Measurements from ENCODE around the gene WNK2.

Gene WNK2

GRCh38 chr9:93235300-93235960 lies 51.5 kb downstream of the WNK2 start:
- no peak for DNase-seq
- H3K4me1 Mint-ChIP-seq (ENCODE audit: low read depth), result peaks cover 8% of the 10 kb centered on the region
- H3K9me3 Mint-ChIP-seq, result peaks cover 5% of the 10 kb centered on the region
- no peak overlapping the region for H3K4me3 Mint-ChIP-seq
- H3K36me3 Mint-ChIP-seq (ENCODE audit: low read depth), result no peaks in the 10 kb centered on the region
- H3K27me3 Mint-ChIP-seq, result peaks cover 24% of the 10 kb centered on the region
- H3K27ac Mint-ChIP-seq, result no peak overlapping the region

- peaks cover 15% of the 10 kb centered on the region for H3K27me3 Mint-ChIP-seq
Measured at GRCh38 chr9:93236541-93237206, 52.7 kb downstream of the WNK2 start.

DNA sequence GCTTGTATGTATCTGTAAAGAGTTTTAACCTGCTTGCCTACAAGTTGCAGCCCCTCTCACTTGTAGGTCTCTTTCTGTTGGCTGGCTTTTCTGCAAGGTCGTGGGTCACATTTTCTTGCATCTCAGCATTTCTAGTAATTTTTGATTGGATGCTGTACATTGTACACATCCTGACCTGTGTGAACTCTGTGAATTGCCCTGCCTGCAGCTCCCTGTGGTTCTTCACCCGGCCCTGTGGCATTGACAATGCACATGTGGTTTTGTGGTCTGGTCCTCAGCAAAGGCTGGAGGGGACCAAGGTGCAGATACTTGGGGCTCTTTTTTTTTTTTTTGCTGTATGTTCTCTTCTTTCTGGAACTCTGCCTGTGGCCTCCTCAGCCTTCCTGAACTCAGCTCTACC lies 53.6 kb downstream of the WNK2 start:
- peaks cover 8% of the 10 kb centered on the region for H3K4me1 Mint-ChIP-seq (ENCODE audit: low read depth)
- H3K27me3 Mint-ChIP-seq, result peaks cover 8% of the 10 kb centered on the region
- peaks cover 5% of the 10 kb centered on the region for H3K9me3 Mint-ChIP-seq
- H3K27ac Mint-ChIP-seq, result no peak overlapping the region
- no peaks in the 10 kb centered on the region for H3K36me3 Mint-ChIP-seq (ENCODE audit: low read depth)
- H3K4me3 Mint-ChIP-seq, result no peak overlapping the region
- DNase-seq, result no peak

More at GRCh38 chr9:93236541-93237206, 52.7 kb downstream of the WNK2 start:
- no peak overlapping the region for H3K27ac Mint-ChIP-seq
- DNase-seq, result no peak
- no peaks in the 10 kb centered on the region for H3K36me3 Mint-ChIP-seq (ENCODE audit: low read depth)
- H3K9me3 Mint-ChIP-seq, result peaks cover 5% of the 10 kb centered on the region
- H3K4me3 Mint-ChIP-seq, result no peak overlapping the region
- H3K4me1 Mint-ChIP-seq (ENCODE audit: low read depth), result peaks cover 8% of the 10 kb centered on the region

- H3K27me3 Mint-ChIP-seq, result no peaks in the 10 kb centered on the region
- no peak overlapping the region for H3K4me3 Mint-ChIP-seq
Measured at GRCh38 chr9:93238953-93239925, 55.3 kb downstream of the WNK2 start.

DNA sequence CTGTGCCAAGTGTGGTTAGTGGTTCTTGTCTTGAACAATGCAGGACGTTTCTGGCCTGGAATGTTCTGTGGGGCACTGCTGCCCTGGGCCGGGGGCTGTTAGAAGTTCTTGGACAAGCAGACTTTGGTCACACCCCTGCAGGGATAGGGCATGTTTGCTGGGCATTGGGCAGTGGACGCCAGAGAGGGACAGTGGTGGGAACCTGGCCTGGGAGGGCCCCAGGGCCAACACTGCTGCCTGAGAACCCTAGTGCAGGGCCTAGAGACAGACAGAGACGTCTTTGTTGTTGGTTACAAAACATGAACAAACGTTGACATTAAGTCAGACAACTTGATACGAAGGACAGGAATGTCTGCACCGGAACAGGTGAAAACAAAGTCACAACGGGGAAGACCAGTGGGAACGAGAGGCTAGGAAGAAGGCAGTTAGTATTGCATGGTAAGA lies 57.0 kb downstream of the WNK2 start:
- no peak overlapping the region for H3K4me3 Mint-ChIP-seq
- H3K27me3 Mint-ChIP-seq, result no peaks in the 10 kb centered on the region
- H3K9me3 Mint-ChIP-seq, result peaks cover 5% of the 10 kb centered on the region
- peaks cover 8% of the 10 kb centered on the region for H3K4me1 Mint-ChIP-seq (ENCODE audit: low read depth)
- H3K27ac Mint-ChIP-seq, result no peak overlapping the region
- no peak for DNase-seq
- no peaks in the 10 kb centered on the region for H3K36me3 Mint-ChIP-seq (ENCODE audit: low read depth)

More at GRCh38 chr9:93238953-93239925, 55.3 kb downstream of the WNK2 start:
- Mint-ChIP-seq H3K27ac (no peak overlapping the region), H3K9me3 (peaks cover 5% of the 10 kb centered on the region), H3K4me1 (ENCODE audit: low read depth) (peaks cover 8% of the 10 kb centered on the region), H3K36me3 (ENCODE audit: low read depth) (no peaks in the 10 kb centered on the region)
- no peak for DNase-seq

DNA sequence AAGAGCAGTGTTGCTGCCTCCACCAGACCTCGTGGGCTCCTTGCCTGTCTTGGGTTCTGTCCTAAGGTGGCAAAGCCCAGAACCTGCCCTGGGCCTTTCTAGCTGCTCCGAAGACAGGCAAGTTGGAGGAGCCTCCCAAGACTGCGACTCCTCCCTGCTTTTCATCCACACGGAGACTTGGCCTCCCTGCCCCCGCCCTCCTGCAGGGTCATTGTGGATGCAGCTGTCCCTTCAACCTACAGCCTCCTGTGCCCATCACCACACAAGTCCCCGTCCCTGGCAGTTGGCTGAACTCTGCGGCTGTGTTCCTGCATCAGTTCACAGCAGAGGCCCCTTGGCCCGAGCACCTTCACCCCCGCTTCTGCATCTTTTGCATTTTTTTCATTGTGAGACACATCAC lies 59.2 kb downstream of the WNK2 start:
- Mint-ChIP-seq H3K27ac (no peak overlapping the region), H3K27me3 (no peaks in the 10 kb centered on the region), H3K9me3 (no peaks in the 10 kb centered on the region), H3K4me3 (no peak overlapping the region), H3K4me1 (ENCODE audit: low read depth) (peaks cover under 1% of the 10 kb centered on the region), H3K36me3 (ENCODE audit: low read depth) (no peaks in the 10 kb centered on the region)
- no peak for DNase-seq

GRCh38 chr9:93244101-93244500 lies 60.2 kb downstream of the WNK2 start:
- no peak overlapping the region for H3K4me3 Mint-ChIP-seq
- no peaks in the 10 kb centered on the region for H3K4me1 Mint-ChIP-seq (ENCODE audit: low read depth)
- no peaks in the 10 kb centered on the region for H3K36me3 Mint-ChIP-seq (ENCODE audit: low read depth)
- no peaks in the 10 kb centered on the region for H3K9me3 Mint-ChIP-seq
- DNase-seq, result no peak
- H3K27me3 Mint-ChIP-seq, result no peaks in the 10 kb centered on the region
- no peak overlapping the region for H3K27ac Mint-ChIP-seq

- Mint-ChIP-seq H3K27ac (no peak overlapping the region), H3K4me1 (ENCODE audit: low read depth) (no peaks in the 10 kb centered on the region), H3K36me3 (ENCODE audit: low read depth) (no peaks in the 10 kb centered on the region), H3K27me3 (no peaks in the 10 kb centered on the region), H3K4me3 (no peak overlapping the region), H3K9me3 (no peaks in the 10 kb centered on the region)
- DNase-seq, result no peak
Measured at GRCh38 chr9:93244510-93245436, 60.8 kb downstream of the WNK2 start.

DNA sequence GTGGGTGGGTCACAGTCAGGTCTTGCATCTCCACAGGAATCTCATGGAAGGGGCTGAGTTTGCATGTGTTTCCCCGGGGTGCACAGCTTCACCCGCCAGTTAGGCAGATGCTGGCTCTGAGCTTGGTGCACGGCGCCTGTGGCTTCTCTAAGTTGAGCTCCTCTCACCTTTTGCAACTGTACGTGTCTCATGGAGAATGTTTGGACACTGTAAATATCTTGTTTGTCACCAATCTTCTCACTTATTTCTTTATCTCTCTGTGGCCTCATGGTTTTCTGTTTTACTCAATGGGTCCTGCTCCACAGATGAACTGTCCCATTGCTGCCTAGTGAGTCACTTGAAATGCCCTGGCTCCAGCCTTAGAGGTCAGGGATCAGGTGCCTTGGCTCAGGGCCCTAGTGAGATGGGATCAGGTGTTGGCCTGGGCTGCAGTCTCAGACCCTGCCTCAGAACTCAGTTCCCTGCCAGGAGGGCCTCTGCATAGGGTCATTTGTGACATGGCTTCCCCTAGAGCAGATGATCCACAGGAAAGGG lies 61.6 kb downstream of the WNK2 start:
- Mint-ChIP-seq H3K4me1 (ENCODE audit: low read depth) (no peaks in the 10 kb centered on the region), H3K4me3 (no peak overlapping the region), H3K27ac (no peak overlapping the region), H3K27me3 (no peaks in the 10 kb centered on the region), H3K9me3 (no peaks in the 10 kb centered on the region), H3K36me3 (ENCODE audit: low read depth) (no peaks in the 10 kb centered on the region)
- no peak for DNase-seq

GRCh38 chr9:93246111-93246510 lies 62.2 kb downstream of the WNK2 start:
- Mint-ChIP-seq H3K9me3 (no peaks in the 10 kb centered on the region), H3K27me3 (no peaks in the 10 kb centered on the region), H3K4me1 (ENCODE audit: low read depth) (no peaks in the 10 kb centered on the region), H3K27ac (no peak overlapping the region), H3K4me3 (no peak overlapping the region), H3K36me3 (ENCODE audit: low read depth) (no peaks in the 10 kb centered on the region)
- no peak for DNase-seq

- Mint-ChIP-seq H3K4me1 (ENCODE audit: low read depth) (no peaks in the 10 kb centered on the region), H3K9me3 (no peaks in the 10 kb centered on the region), H3K36me3 (ENCODE audit: low read depth) (no peaks in the 10 kb centered on the region), H3K27ac (no peak overlapping the region), H3K4me3 (no peak overlapping the region), H3K27me3 (no peaks in the 10 kb centered on the region)
- DNase-seq, result no peak
Measured at GRCh38 chr9:93246526-93246925, 62.6 kb downstream of the WNK2 start.

DNA sequence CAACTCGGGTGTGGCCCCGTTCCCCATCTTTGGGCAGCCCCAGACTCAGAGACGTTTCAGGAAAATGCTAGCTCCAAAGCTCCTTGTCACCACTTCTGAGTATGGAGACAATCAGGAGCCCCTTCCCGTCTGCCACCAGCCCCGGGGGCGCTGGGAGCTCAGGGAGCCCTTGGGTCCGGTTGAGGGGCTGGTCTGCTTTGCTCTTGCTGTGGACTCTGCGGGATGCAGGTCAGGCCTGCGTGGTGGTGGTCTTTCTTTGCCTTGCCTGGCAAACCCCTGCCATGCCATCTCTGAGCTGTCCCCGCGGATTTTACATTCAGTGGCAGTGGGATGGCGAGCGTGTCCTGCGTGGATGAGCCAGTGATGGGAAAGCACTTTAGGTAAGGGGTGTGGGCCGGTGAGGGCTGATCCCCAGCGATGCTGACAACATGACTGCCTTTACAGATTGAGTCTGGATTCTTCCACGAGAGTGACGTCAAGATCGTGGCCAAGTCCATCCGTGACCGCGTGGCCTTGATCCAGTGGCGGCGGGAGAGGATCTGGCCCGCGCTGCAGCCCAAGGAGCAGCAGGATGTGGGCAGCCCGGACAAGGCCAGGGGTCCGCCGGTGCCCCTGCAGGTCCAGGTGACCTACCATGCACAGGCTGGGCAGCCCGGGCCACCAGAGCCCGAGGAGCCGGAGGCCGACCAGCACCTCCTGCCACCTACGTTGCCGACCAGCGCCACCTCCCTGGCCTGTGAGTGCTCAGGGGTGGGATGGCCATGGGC lies 63.3 kb downstream of the WNK2 start:
- H3K4me1 Mint-ChIP-seq (ENCODE audit: low read depth), result no peaks in the 10 kb centered on the region
- no peak for DNase-seq
- H3K36me3 Mint-ChIP-seq (ENCODE audit: low read depth), result no peaks in the 10 kb centered on the region
- no peak overlapping the region for H3K27ac Mint-ChIP-seq
- H3K9me3 Mint-ChIP-seq, result no peaks in the 10 kb centered on the region
- no peaks in the 10 kb centered on the region for H3K27me3 Mint-ChIP-seq
- no peak overlapping the region for H3K4me3 Mint-ChIP-seq

GRCh38 chr9:93247892-93248291 lies 64.0 kb downstream of the WNK2 start:
- Mint-ChIP-seq H3K36me3 (ENCODE audit: low read depth) (no peaks in the 10 kb centered on the region), H3K4me3 (no peak overlapping the region), H3K27ac (no peak overlapping the region), H3K27me3 (no peaks in the 10 kb centered on the region), H3K4me1 (ENCODE audit: low read depth) (no peaks in the 10 kb centered on the region), H3K9me3 (no peaks in the 10 kb centered on the region)
- DNase-seq, result no peak

Data from activated T-cell treated with anti-CD3 and anti-CD28 coated beads, Interleukin-2, amount 50 U/mL, for 24 hours (primary cell).